Neural progenitor cell (in vitro differentiated cells): Measurements from ENCODE around the gene ZNF536. TPM values are rescaled to one million over a fixed set of nuclear protein-coding genes. Genes with fewer than 3 reads are reported as not detected.

Experiments used
- DNase-seq: peaks from one replicate; pipeline ENCODE4 v3.0.0-alpha.2; 2016; ENCODE audit warnings: low spot score
- H2AFZ ChIP-seq: fragments of 200-600 bp; sonication (generic); replicated peaks from 2 replicates; pipeline ENCODE4 v1.6.1; 2016; ENCODE audit warnings: antibody characterized with exemption
- H3F3A ChIP-seq: fragments of 200-600 bp; sonication (generic); 2 replicates; pipeline ENCODE4 v1.6.1; 2016; ENCODE audit warnings: antibody characterized with exemption, low read depth
- H3K27ac ChIP-seq: fragments of 200-600 bp; sonication (generic); 2 replicates; pipeline ENCODE4 v1.5.1; 2016; ENCODE audit warnings: mild to moderate bottlenecking
- H3K27me3 ChIP-seq: fragments of 200-600 bp; sonication (generic); 2 replicates; pipeline ENCODE4 v1.6.1; 2016; ENCODE audit warnings: mild to moderate bottlenecking, moderate library complexity
- H3K36me3 ChIP-seq: fragments of 200-600 bp; sonication (generic); 2 replicates; pipeline ENCODE4 v1.5.1; 2016
- H3K4me1 ChIP-seq: fragments of 200-600 bp; sonication (generic); 2 replicates; pipeline ENCODE4 v1.6.1; 2016; ENCODE audit warnings: mixed run types
- H3K4me2 ChIP-seq: fragments of 200-600 bp; sonication (generic); 2 replicates; pipeline ENCODE4 v1.6.1; 2016
- H3K4me3 ChIP-seq: fragments of 200-600 bp; sonication (generic); 2 replicates; pipeline ENCODE4 v1.5.1; 2016
- H3K79me2 ChIP-seq: fragments of 200-600 bp; sonication (generic); 2 replicates; pipeline ENCODE4 v1.6.1; 2016; ENCODE audit warnings: low read depth
- H3K9ac ChIP-seq: fragments of 200-600 bp; sonication (generic); 2 replicates; pipeline ENCODE4 v1.6.1; 2016
- H3K9me3 ChIP-seq: fragments of 200-600 bp; sonication (generic); 2 replicates; pipeline ENCODE4 v1.5.1; 2016; ENCODE audit warnings: low read depth
- H4K20me1 ChIP-seq: fragments of 200-600 bp; sonication (generic); 2 replicates; pipeline ENCODE4 v1.6.1; 2016; ENCODE audit warnings: low read depth
- H3K27ac Mint-ChIP-seq: 3 replicates; pipeline ENCODE4 v1.8.0; 2021; ENCODE audit warnings: mixed read lengths
- H3K27me3 Mint-ChIP-seq: 2 replicates; pipeline ENCODE4 v1.8.0; 2022; ENCODE audit warnings: low read depth, mild to moderate bottlenecking, inconsistent platforms, moderate library complexity, mixed read lengths; ENCODE audit not compliant: insufficient read depth
- H3K36me3 Mint-ChIP-seq: 3 replicates; pipeline ENCODE4 v1.8.0; 2021; ENCODE audit warnings: mixed read lengths
- H3K4me1 Mint-ChIP-seq: 3 replicates; pipeline ENCODE4 v1.8.0; 2021; ENCODE audit warnings: mixed read lengths
- H3K4me3 Mint-ChIP-seq: 3 replicates; pipeline ENCODE4 v1.8.0; 2021; ENCODE audit warnings: mild to moderate bottlenecking, moderate library complexity, mixed read lengths
- H3K9me3 Mint-ChIP-seq: 3 replicates; pipeline ENCODE4 v1.8.0; 2020; ENCODE audit warnings: mixed read lengths
- EZH2 ChIP-seq: fragments of 200-600 bp; sonication (generic); IDR thresholded peaks from 2 replicates; pipeline ENCODE4 v1.6.1; 2017; ENCODE audit warnings: antibody characterized with exemption, mild to moderate bottlenecking, moderate library complexity
- EZH2phosphoT487 ChIP-seq: fragments of 200-600 bp; sonication (generic); IDR thresholded peaks from 2 replicates; pipeline ENCODE4 v1.6.1; 2017; ENCODE audit warnings: antibody characterized with exemption
- total RNA-seq: library from RNA; depleted of rRNA; stranded (reverse); fragments of >200 nt; gene quantifications from 2 replicates; pipeline ENCODE4 v1.2.3, GENCODE V29; 2015; ENCODE audit warnings: low replicate concordance
- TF ChIP-seq, protein P1 (sequence below): fragments of 200-600 bp; sonication (generic); IDR thresholded peaks from 2 replicates; pipeline ENCODE4 v1.5.1; 2017; ENCODE audit warnings: antibody characterized with exemption, mild to moderate bottlenecking

ZNF536 gene
- total RNA-seq, 1 donor from 2014 or later, result 0.24 TPM

DNA sequence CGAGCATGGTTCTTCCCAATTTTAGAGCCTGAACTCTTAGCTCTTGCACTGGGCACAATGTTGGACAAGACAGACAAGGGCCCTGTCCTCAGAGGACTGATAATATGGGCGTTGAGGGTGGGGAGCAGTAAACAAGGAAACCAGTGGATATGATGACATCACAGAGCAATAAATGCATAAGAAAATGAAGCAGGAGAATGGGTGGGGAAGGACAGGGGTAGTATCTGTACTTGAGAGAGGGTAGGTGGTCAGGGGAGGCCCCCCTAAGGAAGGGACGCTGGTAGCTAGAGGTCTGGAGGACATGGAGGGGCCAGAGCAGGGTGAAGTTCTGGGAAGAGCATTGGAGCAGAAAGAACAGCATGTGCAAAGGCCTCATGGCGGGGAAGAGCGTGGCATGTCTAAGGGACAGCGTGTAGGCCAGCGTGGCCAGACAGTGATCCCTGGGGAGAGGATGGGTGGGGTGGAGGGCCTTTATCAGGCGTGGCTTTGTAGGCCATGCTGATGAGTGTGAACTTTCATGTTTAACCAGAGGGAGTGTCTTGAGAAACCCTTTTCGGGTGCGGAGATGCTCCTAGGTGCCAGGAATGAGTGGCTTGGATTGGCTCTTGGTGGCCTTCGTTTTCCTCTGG lies 15.1 kb upstream of the ZNF536 start:
- Histone ChIP-seq H4K20me1 (no peaks in the 10 kb centered on the region), H3K4me2 (no peak overlapping the region), H3K27ac (no peak overlapping the region), H3K9me3 (no peaks in the 10 kb centered on the region), H3K36me3 (no peaks in the 10 kb centered on the region), H2AFZ (no peak overlapping the region), H3K9ac (no peak overlapping the region), H3K27me3 (no peaks in the 10 kb centered on the region), H3K4me1 (peaks cover 23% of the 10 kb centered on the region), H3K79me2 (no peaks in the 10 kb centered on the region), H3F3A (no peaks in the 10 kb centered on the region), H3K4me3 (no peak overlapping the region)
- TF ChIP-seq, protein P1, sequence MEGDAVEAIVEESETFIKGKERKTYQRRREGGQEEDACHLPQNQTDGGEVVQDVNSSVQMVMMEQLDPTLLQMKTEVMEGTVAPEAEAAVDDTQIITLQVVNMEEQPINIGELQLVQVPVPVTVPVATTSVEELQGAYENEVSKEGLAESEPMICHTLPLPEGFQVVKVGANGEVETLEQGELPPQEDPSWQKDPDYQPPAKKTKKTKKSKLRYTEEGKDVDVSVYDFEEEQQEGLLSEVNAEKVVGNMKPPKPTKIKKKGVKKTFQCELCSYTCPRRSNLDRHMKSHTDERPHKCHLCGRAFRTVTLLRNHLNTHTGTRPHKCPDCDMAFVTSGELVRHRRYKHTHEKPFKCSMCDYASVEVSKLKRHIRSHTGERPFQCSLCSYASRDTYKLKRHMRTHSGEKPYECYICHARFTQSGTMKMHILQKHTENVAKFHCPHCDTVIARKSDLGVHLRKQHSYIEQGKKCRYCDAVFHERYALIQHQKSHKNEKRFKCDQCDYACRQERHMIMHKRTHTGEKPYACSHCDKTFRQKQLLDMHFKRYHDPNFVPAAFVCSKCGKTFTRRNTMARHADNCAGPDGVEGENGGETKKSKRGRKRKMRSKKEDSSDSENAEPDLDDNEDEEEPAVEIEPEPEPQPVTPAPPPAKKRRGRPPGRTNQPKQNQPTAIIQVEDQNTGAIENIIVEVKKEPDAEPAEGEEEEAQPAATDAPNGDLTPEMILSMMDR, result no peak
- TF ChIP-seq EZH2phosphoT487 (no peak), EZH2 (no peak)
- Mint-ChIP-seq H3K4me3 (no peak overlapping the region), H3K27me3 (peaks cover 3% of the 10 kb centered on the region), H3K36me3 (peaks cover 7% of the 10 kb centered on the region), H3K4me1 (peaks cover 37% of the 10 kb centered on the region), H3K9me3 (no peaks in the 10 kb centered on the region), H3K27ac (no peak overlapping the region)
- no peak for DNase-seq

DNA sequence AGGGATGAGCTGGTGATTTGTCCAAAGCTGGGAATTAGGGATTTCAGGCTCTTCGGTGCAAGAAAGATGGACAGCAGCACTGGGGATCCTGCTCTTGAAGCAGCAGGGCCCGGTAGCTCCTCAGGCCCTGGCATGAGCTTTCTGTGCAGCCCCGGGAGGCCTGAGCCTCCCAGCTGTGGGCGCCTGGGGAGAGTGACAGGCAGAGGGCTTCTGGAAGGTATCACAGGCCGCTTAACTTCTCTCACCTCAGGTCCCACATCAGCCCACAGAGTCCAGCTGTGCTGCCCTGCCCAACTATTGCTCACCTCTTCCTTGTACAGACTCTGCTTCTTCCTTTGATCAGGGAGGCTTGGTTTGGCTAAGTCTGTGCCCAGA lies 14.6 kb upstream of the ZNF536 start:
- Histone ChIP-seq H3K4me2 (no peak overlapping the region), H3K9me3 (no peaks in the 10 kb centered on the region), H2AFZ (no peak overlapping the region), H3K27me3 (no peaks in the 10 kb centered on the region), H3K9ac (no peak overlapping the region), H3K4me3 (no peak overlapping the region), H3K4me1 (peaks cover 23% of the 10 kb centered on the region), H3F3A (no peaks in the 10 kb centered on the region), H3K36me3 (no peaks in the 10 kb centered on the region), H4K20me1 (no peaks in the 10 kb centered on the region), H3K79me2 (no peaks in the 10 kb centered on the region), H3K27ac (no peak overlapping the region)
- H3K4me3 Mint-ChIP-seq, result no peak overlapping the region
- H3K9me3 Mint-ChIP-seq, result no peaks in the 10 kb centered on the region
- DNase-seq, result no peak
- no peak overlapping the region for H3K27ac Mint-ChIP-seq
- peaks cover 3% of the 10 kb centered on the region for H3K27me3 Mint-ChIP-seq
- peaks cover 39% of the 10 kb centered on the region for H3K4me1 Mint-ChIP-seq
- TF ChIP-seq EZH2phosphoT487, result no peak
- no peak for TF ChIP-seq EZH2
- TF ChIP-seq, protein P1, result no peak
- peaks cover 7% of the 10 kb centered on the region for H3K36me3 Mint-ChIP-seq

DNA sequence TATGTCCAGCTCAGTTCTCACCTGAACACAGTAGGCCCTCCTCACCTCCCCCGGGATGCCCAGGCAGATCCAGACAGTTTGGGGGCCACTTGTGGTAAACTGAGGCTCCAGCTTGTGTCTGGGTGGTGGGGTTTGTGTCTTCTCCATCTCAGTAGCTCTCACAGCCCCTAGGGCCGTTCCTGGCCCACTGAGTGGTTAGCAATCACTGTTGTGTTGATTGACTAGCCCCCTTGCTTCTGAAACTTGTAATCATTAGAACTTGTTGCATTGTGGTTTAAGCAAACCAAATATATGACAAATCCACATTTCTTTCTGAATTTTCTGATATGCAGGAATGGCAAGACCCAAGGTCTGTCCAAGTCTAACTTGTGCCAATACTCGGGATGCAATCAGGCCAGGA lies 13.9 kb upstream of the ZNF536 start:
- no peak overlapping the region for H3K4me2 ChIP-seq
- H3K4me3 ChIP-seq, result no peak overlapping the region
- H3F3A ChIP-seq, result no peaks in the 10 kb centered on the region
- H3K27me3 ChIP-seq, result no peaks in the 10 kb centered on the region
- H3K27ac ChIP-seq, result no peak overlapping the region
- H2AFZ ChIP-seq, result no peak overlapping the region
- Mint-ChIP-seq H3K27me3 (peaks cover 5% of the 10 kb centered on the region), H3K4me1 (peaks cover 38% of the 10 kb centered on the region), H3K4me3 (no peak overlapping the region), H3K36me3 (peaks cover 7% of the 10 kb centered on the region), H3K27ac (no peak overlapping the region), H3K9me3 (no peaks in the 10 kb centered on the region)
- no peaks in the 10 kb centered on the region for H3K79me2 ChIP-seq
- no peaks in the 10 kb centered on the region for H3K36me3 ChIP-seq
- peaks cover 23% of the 10 kb centered on the region for H3K4me1 ChIP-seq
- H3K9ac ChIP-seq, result no peak overlapping the region
- no peaks in the 10 kb centered on the region for H3K9me3 ChIP-seq
- H4K20me1 ChIP-seq, result no peaks in the 10 kb centered on the region
- DNase-seq, result no peak
- TF ChIP-seq EZH2 (no peak), EZH2phosphoT487 (no peak)
- TF ChIP-seq, protein P1, result no peak
